HFFc6 (cell line): Measurements from ENCODE around the gene C19orf47. TPM values are rescaled to one million over a fixed set of nuclear protein-coding genes. Genes with fewer than 3 reads are reported as not detected.

Experiments used
- DNase-seq: peaks from one replicate; pipeline ENCODE4 v3.0.0-alpha.2; 2018
- H3K27ac Mint-ChIP-seq: 2 replicates; pipeline ENCODE4 v1.8.0; 2020; ENCODE audit warnings: mild to moderate bottlenecking, mixed read lengths
- H3K27me3 Mint-ChIP-seq: 2 replicates; pipeline ENCODE4 v1.8.0; 2021; ENCODE audit warnings: mild to moderate bottlenecking, moderate library complexity, mixed read lengths; ENCODE audit not compliant: insufficient read depth
- H3K36me3 Mint-ChIP-seq: 2 replicates; pipeline ENCODE4 v1.8.0; 2021; ENCODE audit warnings: low read depth, mixed read lengths
- H3K4me1 Mint-ChIP-seq: 2 replicates; pipeline ENCODE4 v1.8.0; 2020; ENCODE audit warnings: low read depth, mixed read lengths
- H3K4me3 Mint-ChIP-seq: 2 replicates; pipeline ENCODE4 v1.8.0; 2020; ENCODE audit warnings: mild to moderate bottlenecking, moderate library complexity, mixed read lengths
- H3K9me3 Mint-ChIP-seq: 2 replicates; pipeline ENCODE4 v1.8.0; 2020; ENCODE audit warnings: mild to moderate bottlenecking, mixed read lengths
- total RNA-seq, 6 experiments: library from RNA; stranded (reverse); fragmentation: NEBNext Ultra II Directional; extraction: Animal tissue kit (Norgen Biotek cat#: 25700); gene quantifications; 2 replicates in 1 of 6; 3 replicates in 5 of 6; pipeline ENCODE4 v1.2.3, GENCODE V29; 2021
- TF ChIP-seq, protein P1 (sequence below): fragments of 200-600 bp; sonication (generic); IDR thresholded peaks from 2 replicates; pipeline ENCODE4 v1.5.0; 2021; ENCODE audit warnings: antibody characterized with exemption, mild to moderate bottlenecking

Gene C19orf47
- total RNA-seq, 6 experiments from 2014 or later, result 15.8 to 20.0 (median 18.5) TPM

DNA sequence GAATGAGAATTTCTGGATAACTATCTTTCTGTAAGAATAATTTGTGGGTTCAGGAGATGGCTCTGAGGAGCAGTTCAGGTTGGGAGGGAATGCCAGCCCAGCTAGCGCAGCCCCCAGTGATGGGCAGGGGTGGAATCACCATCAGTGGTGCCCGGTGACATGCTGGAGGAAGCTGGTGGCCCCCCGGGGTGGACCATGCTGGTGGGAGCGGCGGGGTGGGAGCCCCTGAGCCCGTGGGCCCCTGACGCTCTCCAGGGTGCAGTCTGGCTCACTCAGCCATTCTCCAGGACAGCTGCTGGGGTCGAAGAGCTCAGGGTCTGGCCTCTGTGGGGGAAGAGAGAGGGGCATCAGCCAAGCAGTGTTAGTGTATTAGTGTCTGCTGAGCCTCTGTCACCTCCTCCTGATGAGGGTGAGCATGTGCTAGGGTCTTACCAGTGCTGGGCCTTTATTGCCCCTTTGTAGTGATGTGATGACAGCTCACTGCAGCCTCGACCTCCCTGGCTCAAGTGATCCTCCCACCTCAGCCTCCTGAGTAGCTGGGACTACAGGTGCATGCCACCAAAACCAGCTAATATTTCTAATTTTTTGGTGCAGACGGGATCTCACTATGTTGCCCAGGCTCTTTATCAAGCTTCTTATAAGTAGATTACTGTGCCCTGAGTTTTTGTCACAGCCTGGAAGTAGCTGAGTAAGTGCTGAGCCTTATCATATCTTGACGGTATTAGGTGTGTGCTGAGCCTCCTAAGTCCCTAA lies 31.4 kb upstream of the C19orf47 start:
- Mint-ChIP-seq H3K27ac (no peak overlapping the region), H3K36me3 (0 out of 2 replicates have a peak, but pooled peaks cover 4% of the 10 kb centered on the region), H3K9me3 (no peaks in the 10 kb centered on the region), H3K27me3 (no peaks in the 10 kb centered on the region), H3K4me3 (no peak overlapping the region), H3K4me1 (no peaks in the 10 kb centered on the region)
- no peak for DNase-seq
- TF ChIP-seq, protein P1, sequence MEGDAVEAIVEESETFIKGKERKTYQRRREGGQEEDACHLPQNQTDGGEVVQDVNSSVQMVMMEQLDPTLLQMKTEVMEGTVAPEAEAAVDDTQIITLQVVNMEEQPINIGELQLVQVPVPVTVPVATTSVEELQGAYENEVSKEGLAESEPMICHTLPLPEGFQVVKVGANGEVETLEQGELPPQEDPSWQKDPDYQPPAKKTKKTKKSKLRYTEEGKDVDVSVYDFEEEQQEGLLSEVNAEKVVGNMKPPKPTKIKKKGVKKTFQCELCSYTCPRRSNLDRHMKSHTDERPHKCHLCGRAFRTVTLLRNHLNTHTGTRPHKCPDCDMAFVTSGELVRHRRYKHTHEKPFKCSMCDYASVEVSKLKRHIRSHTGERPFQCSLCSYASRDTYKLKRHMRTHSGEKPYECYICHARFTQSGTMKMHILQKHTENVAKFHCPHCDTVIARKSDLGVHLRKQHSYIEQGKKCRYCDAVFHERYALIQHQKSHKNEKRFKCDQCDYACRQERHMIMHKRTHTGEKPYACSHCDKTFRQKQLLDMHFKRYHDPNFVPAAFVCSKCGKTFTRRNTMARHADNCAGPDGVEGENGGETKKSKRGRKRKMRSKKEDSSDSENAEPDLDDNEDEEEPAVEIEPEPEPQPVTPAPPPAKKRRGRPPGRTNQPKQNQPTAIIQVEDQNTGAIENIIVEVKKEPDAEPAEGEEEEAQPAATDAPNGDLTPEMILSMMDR, result no peak

GRCh38 chr19:40378509-40378908 lies 30.3 kb upstream of the C19orf47 start:
- H3K9me3 Mint-ChIP-seq, result no peaks in the 10 kb centered on the region
- H3K27ac Mint-ChIP-seq, result no peak overlapping the region
- H3K4me3 Mint-ChIP-seq, result no peak overlapping the region
- no peaks in the 10 kb centered on the region; the same call in 1 of the 2 replicates for H3K27me3 Mint-ChIP-seq
- TF ChIP-seq, protein P1, result no peak; the same call in 1 of the 2 replicates
- H3K4me1 Mint-ChIP-seq, result no peaks in the 10 kb centered on the region
- DNase-seq, result no peak
- 0 out of 2 replicates have a peak, but pooled peaks cover 7% of the 10 kb centered on the region for H3K36me3 Mint-ChIP-seq

GRCh38 chr19:40377876-40378385 lies 29.7 kb upstream of the C19orf47 start:
- H3K36me3 Mint-ChIP-seq, result 0 out of 2 replicates have a peak, but pooled peaks cover 7% of the 10 kb centered on the region
- H3K9me3 Mint-ChIP-seq, result no peaks in the 10 kb centered on the region
- TF ChIP-seq, protein P1, result no peak
- no peaks in the 10 kb centered on the region for H3K4me1 Mint-ChIP-seq
- H3K27me3 Mint-ChIP-seq, result no peaks in the 10 kb centered on the region; the same call in 1 of the 2 replicates
- no peak overlapping the region for H3K27ac Mint-ChIP-seq
- DNase-seq, result no peak
- no peak overlapping the region for H3K4me3 Mint-ChIP-seq

DNA sequence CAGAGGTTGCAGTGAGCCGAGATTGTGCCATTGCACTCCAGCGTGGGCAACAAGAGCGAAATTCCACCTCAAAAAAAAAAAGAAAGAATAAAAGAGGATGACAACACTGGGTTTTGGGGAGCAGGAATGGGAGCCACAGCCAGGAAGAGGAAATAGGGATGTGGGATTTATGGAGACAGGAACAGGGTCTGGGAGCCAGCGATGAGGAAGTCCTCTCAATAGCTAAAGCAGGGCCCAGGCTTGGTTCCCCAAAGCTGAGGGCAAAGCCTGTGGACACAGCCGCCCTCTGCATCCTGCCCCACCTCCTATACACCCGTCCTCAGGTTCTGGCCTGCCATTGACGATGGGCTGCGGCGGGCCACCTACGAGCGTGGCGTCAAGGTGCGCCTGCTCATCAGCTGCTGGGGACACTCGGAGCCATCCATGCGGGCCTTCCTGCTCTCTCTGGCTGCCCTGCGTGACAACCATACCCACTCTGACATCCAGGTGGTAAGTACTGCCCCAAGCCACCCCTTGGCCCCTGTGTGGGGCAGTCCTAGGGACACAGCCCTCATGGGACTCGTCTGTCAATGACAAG lies 28.2 kb upstream of the C19orf47 start:
- H3K4me3 Mint-ChIP-seq, result no peak overlapping the region
- TF ChIP-seq, protein P1, result no peak

GRCh38 chr19:40374084-40374483 lies 25.9 kb upstream of the C19orf47 start:
- H3K4me1 Mint-ChIP-seq, result no peaks in the 10 kb centered on the region
- DNase-seq, result no peak
- H3K4me3 Mint-ChIP-seq, result no peak overlapping the region
- no peak overlapping the region for H3K27ac Mint-ChIP-seq
- H3K27me3 Mint-ChIP-seq, result no peaks in the 10 kb centered on the region; the same call in none of the 2 replicates
- TF ChIP-seq, protein P1, result no peak
- no peaks in the 10 kb centered on the region for H3K9me3 Mint-ChIP-seq
- H3K36me3 Mint-ChIP-seq, result peaks cover 7% of the 10 kb centered on the region; the same call in 1 of the 2 replicates

More for the DNA sequence above, 28.2 kb upstream of the C19orf47 start:
- Mint-ChIP-seq H3K27me3 (no peaks in the 10 kb centered on the region; the same call in 1 of the 2 replicates), H3K4me1 (no peaks in the 10 kb centered on the region), H3K9me3 (no peaks in the 10 kb centered on the region), H3K36me3 (0 out of 2 replicates have a peak, but pooled peaks cover 7% of the 10 kb centered on the region), H3K27ac (no peak overlapping the region)
- no peak for DNase-seq
